GM18870 (cell line): ENCODE measurements around the gene AOPEP.
A peak's percentile ranks its signal among the peaks of the same experiment; 100 is the strongest.
"Not testable (repeated sequence)": the region's sequence is repeated elsewhere in the genome, so short reads cannot be mapped to it uniquely, and the experiment has no call there.

Experiments used
- ATAC-seq: cut with Tn5 transposase; IDR thresholded peaks from one replicate; pipeline ENCODE4 v1.9.1; 2021; ENCODE audit warnings: moderate library complexity; ENCODE audit not compliant: unreplicated experiment

AOPEP gene

GRCh38 chr9:94812343-94812742, 85.8 kb downstream of the AOPEP start:
- no peak for ATAC-seq

GRCh38 chr9:94813379-94813778, 86.9 kb downstream of the AOPEP start:
- ATAC-seq, result no peak

GRCh38 chr9:94817291-94818177, 91.0 kb downstream of the AOPEP start:
- no peak for ATAC-seq

GRCh38 chr9:94818178-94818541, 91.7 kb downstream of the AOPEP start:
- no peak for ATAC-seq

- ATAC-seq, result no peak
These were observed 92.7 kb downstream of the AOPEP start for GRCh38 chr9:94819161-94819687.

GRCh38 chr9:94821098-94821887, 94.8 kb downstream of the AOPEP start:
- ATAC-seq, result peak; percentile 86

GRCh38 chr9:94822273-94822672, 95.8 kb downstream of the AOPEP start:
- no peak for ATAC-seq

- ATAC-seq, result no peak
These were observed 97.2 kb downstream of the AOPEP start for GRCh38 chr9:94823710-94824109.

GRCh38 chr9:94824411-94824810, 97.9 kb downstream of the AOPEP start:
- no peak for ATAC-seq

GRCh38 chr9:94824913-94825610, 98.6 kb downstream of the AOPEP start:
- no peak for ATAC-seq

GRCh38 chr9:94825611-94825958, 99.1 kb downstream of the AOPEP start:
- no peak for ATAC-seq

GRCh38 chr9:94826044-94826443, 99.5 kb downstream of the AOPEP start:
- no peak for ATAC-seq

GRCh38 chr9:94826644-94827410, 100.3 kb downstream of the AOPEP start:
- no peak for ATAC-seq

GRCh38 chr9:94827584-94828304, 101.2 kb downstream of the AOPEP start:
- no peak for ATAC-seq

GRCh38 chr9:94829380-94830070, 103.0 kb downstream of the AOPEP start:
- ATAC-seq, result peak; percentile 68

GRCh38 chr9:94830071-94830604, 103.6 kb downstream of the AOPEP start:
- not testable (repeated sequence) for ATAC-seq

GRCh38 chr9:94833802-94834201, 107.3 kb downstream of the AOPEP start:
- ATAC-seq, result no peak

GRCh38 chr9:94837404-94837803, 110.9 kb downstream of the AOPEP start:
- ATAC-seq, result no peak

GRCh38 chr9:94839398-94839797, 112.9 kb downstream of the AOPEP start:
- ATAC-seq, result no peak
